Activated CD4-positive, CD25-positive, alpha-beta regulatory T cell treated with anti-CD3 and anti-CD28 coated beads, Interleukin-2, amount 50 U/mL, for 24 hours (primary cell): ENCODE results near the gene EEIG2.

Source experiments
- ATAC-seq, 2 donors: fragments of 150-1000 bp; cut with Tn5 transposase; one replicate each; pipeline ENCODE4 v1.10.0; 2021; ENCODE audit warnings: mild to moderate bottlenecking in 1 of 2, moderate library complexity in 1 of 2

EEIG2 gene

GRCh38 chr1:108585313-108585712 lies 25.4 kb downstream of the EEIG2 start:
- ATAC-seq, result peak in 1 of 2 donors; percentile 8

GRCh38 chr1:108590441-108590840 lies 30.5 kb downstream of the EEIG2 start:
- no peak for ATAC-seq

GRCh38 chr1:108590957-108591356 lies 31.1 kb downstream of the EEIG2 start:
- peak; percentile 91 to 93 for ATAC-seq

- no peak for ATAC-seq
Observed at GRCh38 chr1:108591466-108591865, 31.6 kb downstream of the EEIG2 start.

- ATAC-seq, result no peak
Observed at GRCh38 chr1:108592030-108592759, 32.3 kb downstream of the EEIG2 start.

GRCh38 chr1:108593448-108593847 lies 33.5 kb downstream of the EEIG2 start:
- ATAC-seq, result no peak

GRCh38 chr1:108595507-108595906 lies 35.6 kb downstream of the EEIG2 start:
- ATAC-seq, result no peak

GRCh38 chr1:108597041-108597440 lies 37.1 kb downstream of the EEIG2 start:
- ATAC-seq, result no peak

GRCh38 chr1:108598340-108598739 lies 38.4 kb downstream of the EEIG2 start:
- ATAC-seq, result no peak

- ATAC-seq, result no peak
Observed at GRCh38 chr1:108600504-108600903, 40.6 kb downstream of the EEIG2 start.

- no peak for ATAC-seq
Observed at GRCh38 chr1:108601708-108602410, 42.0 kb downstream of the EEIG2 start.

- ATAC-seq, result no peak
Observed at GRCh38 chr1:108605633-108606032, 45.7 kb downstream of the EEIG2 start.

GRCh38 chr1:108606478-108606877 lies 46.6 kb downstream of the EEIG2 start:
- ATAC-seq, result no peak

- no peak for ATAC-seq
Observed at GRCh38 chr1:108609483-108610049, 49.7 kb downstream of the EEIG2 start.
